GM12878 (cell line): Measurements from ENCODE around the gene SLCO4C1. TPM values are rescaled to one million over a fixed set of nuclear protein-coding genes. Genes with fewer than 3 reads are reported as not detected.

Experiments used
- ATAC-seq: fragments of 200-7000 bp; cut with Tn5 transposase; 3 replicates; pipeline ENCODE4 v1.9.1; 2020; ENCODE audit warnings: mild to moderate bottlenecking, moderate library complexity
- BruUV-seq: library from RNA; stranded (reverse); fragments of 400-500 nt; replicated peaks from 2 replicates; lab custom pipeline; 2021; lab: Mats Ljungman, UMichigan
- CTCF ChIA-PET: fragments of 300-600 bp; sonication (Branson Sonifier 250); formaldehyde crosslinking; extraction: SDS; loops from one replicate; lab custom pipeline; 2021; ENCODE audit warnings: inconsistent platforms; lab: Yijun Ruan, JAX
- POLR2A ChIA-PET: fragments of 350-600 bp; formaldehyde crosslinking; extraction: SDS; loops from one replicate; lab custom pipeline; 2021; ENCODE audit warnings: inconsistent platforms; lab: Charles Lee
- RAD21 ChIA-PET: fragments of 300-600 bp; sonication (Branson Sonifier 250); formaldehyde crosslinking; loops from one replicate; lab custom pipeline; 2023; ENCODE audit warnings: antibody characterized with exemption; ENCODE audit not compliant: unreplicated experiment; lab: Charles Lee
- SMC1A ChIA-PET: fragments of 300-600 bp; sonication (Branson Sonifier 250); formaldehyde crosslinking; loops from one replicate; lab custom pipeline; 2023; ENCODE audit not compliant: unreplicated experiment, uncharacterized antibody; lab: Charles Lee
- DNase-seq: peaks from one replicate; pipeline ENCODE4 v3.0.0-alpha.2; 2011; ENCODE audit warnings: low read depth, low spot score
- FAIRE-seq: peaks from 3 replicates; lab custom pipeline; 2011; peaks lifted over from hg19 to GRCh38; lab: Jason Lieb, UNC
- H2AFZ ChIP-seq: 2 replicates; pipeline ENCODE4 v1.6.0; 2011; ENCODE audit warnings: low read depth, low read length, control low read depth; ENCODE audit not compliant: control insufficient read depth
- H3K27ac ChIP-seq: 2 replicates; pipeline ENCODE4 v1.5.1; 2011; ENCODE audit warnings: control low read depth; ENCODE audit not compliant: control insufficient read depth, insufficient read depth
- H3K27me3 ChIP-seq, 2 experiments: replicated peaks in 1 of 2; 2 replicates each; pipeline versions ENCODE4 v1.6.0 to v1.6.1; 2011; ENCODE audit warnings: low read length in 1 of 2; ENCODE audit not compliant: control insufficient read depth in 2 of 2, insufficient read depth in 2 of 2
- H3K36me3 ChIP-seq, 2 experiments: 2 replicates each; pipeline ENCODE4 v1.5.1; 2011; ENCODE audit warnings: low read length in 1 of 2; ENCODE audit not compliant: control insufficient read depth in 2 of 2, insufficient read depth in 2 of 2
- H3K4me1 ChIP-seq: 2 replicates; pipeline ENCODE4 v1.6.1; 2011; ENCODE audit warnings: mild to moderate bottlenecking, low read length, moderate library complexity, mixed read lengths; ENCODE audit not compliant: control insufficient read depth, insufficient read depth
- H3K4me2 ChIP-seq: 2 replicates; pipeline ENCODE4 v1.6.0; 2011; ENCODE audit warnings: control low read depth; ENCODE audit not compliant: control insufficient read depth, insufficient read depth
- H3K4me3 ChIP-seq: fragments of 200-600 bp; sonication (generic); 2 replicates; pipeline ENCODE4 v1.5.1; 2016
- H3K79me2 ChIP-seq: 2 replicates; pipeline ENCODE4 v1.6.0; 2011; ENCODE audit warnings: low read length; ENCODE audit not compliant: control insufficient read depth, insufficient read depth
- H3K9ac ChIP-seq: 2 replicates; pipeline ENCODE4 v1.8.0; 2011; ENCODE audit warnings: low read length, control low read depth, mixed read lengths; ENCODE audit not compliant: control insufficient read depth, insufficient read depth
- H3K9me3 ChIP-seq: replicated peaks from 3 replicates; pipeline ENCODE4 v1.5.1; 2011; ENCODE audit warnings: mild to moderate bottlenecking, low read length; ENCODE audit not compliant: control insufficient read depth, insufficient read depth
- H4K20me1 ChIP-seq: 2 replicates; pipeline ENCODE4 v1.6.0; 2011; ENCODE audit not compliant: control insufficient read depth, insufficient read depth
- ATF3 ChIP-seq: IDR thresholded peaks from 2 replicates; pipeline ENCODE4 v1.6.1; 2011; ENCODE audit warnings: low read depth, mild to moderate bottlenecking, low read length, moderate library complexity, borderline replicate concordance; ENCODE audit errors: extremely low read depth
- BCL3 ChIP-seq: IDR thresholded peaks from 2 replicates; pipeline ENCODE4 v1.6.1; 2011; ENCODE audit warnings: borderline replicate concordance, low read depth, mild to moderate bottlenecking, moderate library complexity, low read length; ENCODE audit not compliant: insufficient read depth, poor library complexity, severe bottlenecking
- BCLAF1 ChIP-seq: fragments of 450-650 bp; IDR thresholded peaks from 2 replicates; pipeline ENCODE4 v1.6.1; 2017; ENCODE audit warnings: antibody characterized with exemption, mild to moderate bottlenecking, moderate library complexity
- BHLHE40 ChIP-seq, 2 experiments: fragments of 450-650 bp in 1 of 2; IDR thresholded peaks; 2 replicates each; pipeline ENCODE4 v1.6.1; 2011 to 2017; ENCODE audit warnings: low read depth in 2 of 2, borderline replicate concordance in 1 of 2, improper control_type of control experiment in 1 of 2, low read length in 1 of 2, mild to moderate bottlenecking in 1 of 2
- E4F1 ChIP-seq: fragments of 450-650 bp; IDR thresholded peaks from 2 replicates; pipeline ENCODE4 v1.6.1; 2018; ENCODE audit warnings: borderline replicate concordance, mild to moderate bottlenecking; ENCODE audit not compliant: partially characterized antibody
- MTA2 ChIP-seq: fragments of 450-650 bp; IDR thresholded peaks from 2 replicates; pipeline ENCODE4 v1.6.1; 2016; ENCODE audit warnings: low read depth, mild to moderate bottlenecking, moderate library complexity
- MTA3 ChIP-seq: IDR thresholded peaks from 2 replicates; pipeline ENCODE4 v1.6.1; 2012; ENCODE audit warnings: low read length, inconsistent platforms, borderline replicate concordance
- NR2F1 ChIP-seq: fragments of 450-650 bp; conservative IDR thresholded peaks from 2 replicates; pipeline ENCODE4 v1.6.1; 2017; ENCODE audit warnings: mild to moderate bottlenecking
- NRF1 ChIP-seq: conservative IDR thresholded peaks from 2 replicates; pipeline ENCODE4 v1.6.1; 2011; ENCODE audit warnings: mild to moderate bottlenecking, low read depth, low read length, improper control_type of control experiment
- SMAD1 ChIP-seq: fragments of 450-650 bp; IDR thresholded peaks from 2 replicates; pipeline ENCODE4 v1.6.1; 2018; ENCODE audit warnings: mild to moderate bottlenecking, low read depth; ENCODE audit not compliant: partially characterized antibody
- SREBF1 ChIP-seq: IDR thresholded peaks from 2 replicates; pipeline ENCODE4 v1.6.1; 2012; ENCODE audit warnings: mild to moderate bottlenecking, low read length
- SREBF2 ChIP-seq: IDR thresholded peaks from 2 replicates; pipeline ENCODE4 v1.6.1; 2012; ENCODE audit warnings: mild to moderate bottlenecking, low read length
- TARDBP ChIP-seq: IDR thresholded peaks from 2 replicates; pipeline ENCODE4 v1.6.1; 2016; ENCODE audit warnings: borderline replicate concordance
- ZBED1 ChIP-seq: IDR thresholded peaks from 2 replicates; pipeline ENCODE4 v1.6.1; 2016; ENCODE audit warnings: borderline replicate concordance
- WGBS: methylation state at CpG from one replicate; pipeline ENCODE4 v1.1.6; 2016; ENCODE audit warnings: low lambda C conversion rate; ENCODE audit not compliant: insufficient replicate concordance, insufficient coverage; ENCODE audit errors: missing lambda C conversion rate; 5-methylcytosine and 5-hydroxymethylcytosine counted together
- in situ Hi-C: fragments of 300-500 bp; cut with MboI; formaldehyde crosslinking; loops from 9 replicates; pipeline ENCODE4 v1.14.3; 2018; ENCODE audit warnings: mixed read lengths
- intact Hi-C: fragments of 100-400 bp; cut with micrococcal nuclease; formaldehyde crosslinking; loops from one replicate; pipeline ENCODE4 v1.14.2; 2022; ENCODE audit not compliant: unreplicated experiment
- polyA plus RNA-seq, 11 experiments: library from polyadenylated mRNA; depleted of rRNA in 4 of 11; unstranded in 6 of 11; stranded (reverse) in 5 of 11; fragments of >200 nt; fragmentation: Nextera tagmentation in 4 of 11; fragmentation: Illumina TruSeq in 1 of 11; extraction: Ambion mirVana in 4 of 11; extraction: Trizol in 1 of 11; gene quantifications; 1 replicate in 1 of 11; 2 replicates in 10 of 11; pipeline versions ENCODE4 v1.2.1 to v1.2.3, GENCODE V29; 2011 to 2016; ENCODE audit warnings: inconsistent platforms in 2 of 11, missing spikeins in 2 of 11, low read depth in 1 of 11
- total RNA-seq, 4 experiments: library from RNA; depleted of rRNA in 3 of 4; stranded (reverse); fragments of >200 nt in 3 of 4; fragmentation: Illumina TruSeq in 1 of 4; extraction: Trizol in 1 of 4; gene quantifications; 2 replicates each; pipeline versions ENCODE4 v1.2.1 to v1.2.3, GENCODE V29; 2013 to 2021

The SLCO4C1 gene
- total and polyA plus RNA-seq, 10 of the 15 experiments (the other 5 are each of a cell fraction or from before 2014, with no cell fraction given): 0.12 to 3.9 (median 0.83) TPM

GRCh38 chr5:102309586-102309985, 13.5 kb upstream of the SLCO4C1 start:
- intact Hi-C loops (no loop called here), in situ Hi-C loops (no loop called here)
- POLR2A ChIA-PET: no interaction called here
- no peak for DNase-seq
- WGBS: 55% methylated on average over 3 of the region's 3 CpGs
- TF ChIP-seq SREBF2: no peak
- TF ChIP-seq BCLAF1: no peak
- no peak for TF ChIP-seq ZBED1
- TF ChIP-seq NR2F1: no peak
- no peak for TF ChIP-seq NRF1
- TF ChIP-seq MTA3: no peak
- TF ChIP-seq MTA2: no peak
- no peak for TF ChIP-seq SMAD1
- TF ChIP-seq E4F1: no peak
- TF ChIP-seq BHLHE40 (IDR thresholded peaks at IDR 0.05; ENCODE audit: borderline replicate concordance in 1 of 2, low read depth in 2 of 2, low read length in 1 of 2): no peak
- TF ChIP-seq BCL3: no peak
- TF ChIP-seq ATF3: no peak
- TF ChIP-seq SREBF1: no peak
- TF ChIP-seq TARDBP: no peak
- H3K4me3 ChIP-seq: no peak overlapping the region
- CTCF ChIA-PET: no interaction called here
- H3K27ac ChIP-seq: no peak overlapping the region
- H3K36me3 ChIP-seq: no peaks in the 10 kb centered on the region
- no peak for FAIRE-seq
- SMC1A ChIA-PET: interaction anchor here (1.4 kb wide), 1 partner anchor 14 kb away, joined by 4 read pairs; the partner anchor contains the start of gene SLCO4C1
- H3K9me3 ChIP-seq: no peaks in the 10 kb centered on the region
- H3K9ac ChIP-seq: no peak overlapping the region
- ATAC-seq: no peak
- H3K4me1 ChIP-seq: no peaks in the 10 kb centered on the region
- RAD21 ChIA-PET: no interaction called here
- no peaks in the 10 kb centered on the region for H3K79me2 ChIP-seq
- BruUV-seq: no TSS peak
- no peaks in the 10 kb centered on the region for H3K27me3 ChIP-seq
- H2AFZ ChIP-seq: no peak overlapping the region
- no peaks in the 10 kb centered on the region for H4K20me1 ChIP-seq
- H3K4me2 ChIP-seq: no peak overlapping the region
